Type B pancreatic cell (in vitro differentiated cells): Measurements from ENCODE around the gene XYLT1. TPM values are rescaled to one million over a fixed set of nuclear protein-coding genes. Genes with fewer than 3 reads are reported as not detected.

Experiments
- DNase-seq: peaks from one replicate; pipeline ENCODE4 v3.0.0; 2021; ENCODE audit warnings: mixed read lengths; ENCODE audit not compliant: unreplicated experiment; ENCODE audit errors: extremely low spot score
- H3K27ac Mint-ChIP-seq: 2 replicates; pipeline ENCODE4 v1.8.0; 2021; ENCODE audit warnings: mild to moderate bottlenecking, mixed read lengths
- H3K27me3 Mint-ChIP-seq: 2 replicates; pipeline ENCODE4 v1.8.0; 2021; ENCODE audit warnings: mixed read lengths
- H3K36me3 Mint-ChIP-seq: 2 replicates; pipeline ENCODE4 v1.8.0; 2021; ENCODE audit warnings: mixed read lengths
- H3K4me1 Mint-ChIP-seq: one replicate; pipeline ENCODE4 v1.8.0; 2021; ENCODE audit warnings: mixed read lengths; ENCODE audit not compliant: unreplicated experiment
- H3K4me3 Mint-ChIP-seq: 2 replicates; pipeline ENCODE4 v1.8.0; 2021; ENCODE audit warnings: mild to moderate bottlenecking, mixed read lengths
- H3K9me3 Mint-ChIP-seq: 2 replicates; pipeline ENCODE4 v1.8.0; 2021; ENCODE audit warnings: mixed read lengths
- total RNA-seq: library from RNA; stranded (reverse); gene quantifications from 2 replicates; pipeline ENCODE4 v1.2.1, GENCODE V29; 2021; ENCODE audit warnings: low replicate concordance
- TF ChIP-seq, protein P1 (sequence below): fragments of 200-600 bp; sonication (generic); conservative IDR thresholded peaks from 2 replicates; pipeline ENCODE4 v1.5.0; 2021; ENCODE audit warnings: antibody characterized with exemption, mild to moderate bottlenecking

XYLT1 gene
- total RNA-seq, 1 donor from 2014 or later = 14.9 TPM

GRCh38 chr16:17304491-17305119 is 166.2 kb downstream of the XYLT1 start:
- Mint-ChIP-seq H3K4me3 (peak overlapping the region; percentile 36), H3K27ac (peak overlapping the region; percentile 81), H3K4me1 (peaks cover 42% of the 10 kb centered on the region)

DNA sequence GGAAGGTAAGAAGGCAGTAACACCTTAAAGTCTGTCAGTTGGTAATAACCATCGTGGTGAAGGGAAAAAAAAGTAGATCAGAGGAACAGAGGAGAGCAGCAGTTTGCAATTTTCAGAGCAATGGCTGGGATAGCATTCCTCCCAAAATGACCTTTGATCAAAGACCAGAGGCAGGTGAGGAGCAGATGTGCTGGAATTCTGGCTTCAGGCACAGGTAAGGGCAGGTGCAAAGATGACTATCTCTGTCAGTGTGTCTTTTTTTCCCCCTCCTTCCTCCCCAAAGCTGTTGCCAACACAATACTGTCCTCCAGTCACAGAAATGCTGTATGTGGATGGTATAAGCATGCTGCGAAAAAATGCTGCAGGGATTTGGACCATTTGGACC is 166.7 kb downstream of the XYLT1 start:
- no peaks in the 10 kb centered on the region for H3K9me3 Mint-ChIP-seq
- H3K27me3 Mint-ChIP-seq = no peaks in the 10 kb centered on the region
- TF ChIP-seq, protein P1, sequence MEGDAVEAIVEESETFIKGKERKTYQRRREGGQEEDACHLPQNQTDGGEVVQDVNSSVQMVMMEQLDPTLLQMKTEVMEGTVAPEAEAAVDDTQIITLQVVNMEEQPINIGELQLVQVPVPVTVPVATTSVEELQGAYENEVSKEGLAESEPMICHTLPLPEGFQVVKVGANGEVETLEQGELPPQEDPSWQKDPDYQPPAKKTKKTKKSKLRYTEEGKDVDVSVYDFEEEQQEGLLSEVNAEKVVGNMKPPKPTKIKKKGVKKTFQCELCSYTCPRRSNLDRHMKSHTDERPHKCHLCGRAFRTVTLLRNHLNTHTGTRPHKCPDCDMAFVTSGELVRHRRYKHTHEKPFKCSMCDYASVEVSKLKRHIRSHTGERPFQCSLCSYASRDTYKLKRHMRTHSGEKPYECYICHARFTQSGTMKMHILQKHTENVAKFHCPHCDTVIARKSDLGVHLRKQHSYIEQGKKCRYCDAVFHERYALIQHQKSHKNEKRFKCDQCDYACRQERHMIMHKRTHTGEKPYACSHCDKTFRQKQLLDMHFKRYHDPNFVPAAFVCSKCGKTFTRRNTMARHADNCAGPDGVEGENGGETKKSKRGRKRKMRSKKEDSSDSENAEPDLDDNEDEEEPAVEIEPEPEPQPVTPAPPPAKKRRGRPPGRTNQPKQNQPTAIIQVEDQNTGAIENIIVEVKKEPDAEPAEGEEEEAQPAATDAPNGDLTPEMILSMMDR = no peak
- H3K36me3 Mint-ChIP-seq = no peaks in the 10 kb centered on the region
- H3K4me3 Mint-ChIP-seq = peak overlapping the region; percentile 60
- H3K27ac Mint-ChIP-seq = peak overlapping the region; percentile 81
- H3K4me1 Mint-ChIP-seq = peaks cover 47% of the 10 kb centered on the region
- no peak for DNase-seq

More at GRCh38 chr16:17304491-17305119, 166.2 kb downstream of the XYLT1 start:
- Mint-ChIP-seq H3K9me3 (no peaks in the 10 kb centered on the region), H3K36me3 (no peaks in the 10 kb centered on the region), H3K27me3 (no peaks in the 10 kb centered on the region)
- no peak for DNase-seq
- TF ChIP-seq, protein P1 = no peak

DNA sequence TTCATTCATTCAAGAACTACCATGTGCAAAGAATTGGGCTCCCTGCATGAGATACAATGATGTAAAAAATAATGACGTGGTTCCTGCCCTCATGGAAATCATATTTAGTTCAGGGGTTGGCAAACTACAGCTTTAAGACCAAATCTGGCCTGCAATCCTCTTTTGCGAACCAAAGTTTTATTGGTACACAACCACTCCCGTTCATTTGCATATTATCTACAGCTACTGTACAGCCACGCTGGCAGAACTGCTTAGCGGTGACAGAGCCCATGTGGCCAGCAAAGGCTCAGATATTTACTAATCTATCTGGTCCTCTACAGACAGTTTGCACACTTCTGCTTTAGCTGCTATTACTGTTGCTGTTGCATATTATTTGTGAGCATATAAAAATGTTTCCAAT is 167.7 kb downstream of the XYLT1 start:
- no peak for DNase-seq
- H3K27me3 Mint-ChIP-seq = no peaks in the 10 kb centered on the region
- no peak overlapping the region for H3K27ac Mint-ChIP-seq
- no peak overlapping the region for H3K4me3 Mint-ChIP-seq
- no peaks in the 10 kb centered on the region for H3K9me3 Mint-ChIP-seq
- peaks cover 49% of the 10 kb centered on the region for H3K4me1 Mint-ChIP-seq
- H3K36me3 Mint-ChIP-seq = no peaks in the 10 kb centered on the region
- TF ChIP-seq, protein P1 = no peak

GRCh38 chr16:17302620-17303019 is 168.1 kb downstream of the XYLT1 start:
- no peak for DNase-seq
- Mint-ChIP-seq H3K9me3 (no peaks in the 10 kb centered on the region), H3K4me3 (no peak overlapping the region), H3K27ac (no peak overlapping the region), H3K36me3 (no peaks in the 10 kb centered on the region), H3K27me3 (no peaks in the 10 kb centered on the region), H3K4me1 (peaks cover 45% of the 10 kb centered on the region)
- TF ChIP-seq, protein P1 = no peak

DNA sequence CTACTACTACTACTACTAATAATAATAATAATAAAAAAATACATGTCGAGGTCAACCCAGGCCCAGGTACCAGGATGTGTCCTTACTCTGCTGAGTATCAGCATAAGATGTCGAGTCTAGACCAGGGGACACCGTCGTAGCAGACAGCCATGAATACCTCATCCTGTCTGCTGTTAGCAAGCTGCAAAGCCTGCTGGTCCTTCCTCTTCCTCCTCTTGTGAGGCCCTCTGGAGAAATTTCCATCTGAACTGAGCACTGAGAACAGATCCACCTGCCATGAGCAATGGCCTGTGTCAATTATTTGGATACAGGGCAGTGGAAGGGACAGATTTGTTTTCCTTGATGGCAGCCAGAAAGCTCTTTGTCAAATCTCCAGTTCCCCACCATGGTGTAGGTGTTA is 168.5 kb downstream of the XYLT1 start:
- Mint-ChIP-seq H3K4me3 (no peak overlapping the region), H3K27ac (no peak overlapping the region), H3K4me1 (peaks cover 41% of the 10 kb centered on the region), H3K9me3 (no peaks in the 10 kb centered on the region), H3K36me3 (no peaks in the 10 kb centered on the region), H3K27me3 (no peaks in the 10 kb centered on the region)
- no peak for DNase-seq
- TF ChIP-seq, protein P1 = no peak
